GM18526 (cell line): ENCODE results near the gene DYRK3.

Experiments used
- POLR2A ChIP-seq: IDR thresholded peaks from 3 replicates; pipeline ENCODE4 v1.6.1; 2011; ENCODE audit not compliant: insufficient read length; ENCODE audit errors: extremely low read depth

Gene DYRK3

GRCh38 chr1:206651958-206652890 lies 16.9 kb downstream of the DYRK3 start:
- no peak for TF ChIP-seq POLR2A

GRCh38 chr1:206653715-206654459 lies 18.6 kb downstream of the DYRK3 start:
- TF ChIP-seq POLR2A = no peak

- no peak for TF ChIP-seq POLR2A
These were observed 19.5 kb downstream of the DYRK3 start for GRCh38 chr1:206654828-206655227.

GRCh38 chr1:206655471-206655882 lies 20.1 kb downstream of the DYRK3 start:
- TF ChIP-seq POLR2A = no peak

- TF ChIP-seq POLR2A = no peak
These were observed 21.6 kb downstream of the DYRK3 start for GRCh38 chr1:206656936-206657335.

GRCh38 chr1:206657751-206658150 lies 22.4 kb downstream of the DYRK3 start:
- no peak for TF ChIP-seq POLR2A

- no peak for TF ChIP-seq POLR2A
These were observed 23.1 kb downstream of the DYRK3 start for GRCh38 chr1:206658264-206658980.

GRCh38 chr1:206658981-206659273 lies 23.6 kb downstream of the DYRK3 start:
- no peak for TF ChIP-seq POLR2A

GRCh38 chr1:206660136-206660535 lies 24.8 kb downstream of the DYRK3 start:
- no peak for TF ChIP-seq POLR2A

GRCh38 chr1:206661161-206661820 lies 26.0 kb downstream of the DYRK3 start:
- no peak for TF ChIP-seq POLR2A

GRCh38 chr1:206662396-206663092 lies 27.2 kb downstream of the DYRK3 start:
- TF ChIP-seq POLR2A = no peak

- no peak for TF ChIP-seq POLR2A
These were observed 28.0 kb downstream of the DYRK3 start for GRCh38 chr1:206663362-206663761.

- no peak for TF ChIP-seq POLR2A
These were observed 28.7 kb downstream of the DYRK3 start for GRCh38 chr1:206663832-206664652.

- no peak for TF ChIP-seq POLR2A
These were observed 29.4 kb downstream of the DYRK3 start for GRCh38 chr1:206664740-206665139.
